GM21447 (cell line): ENCODE results near the gene COL11A2.
"Not testable (repeated sequence)": the region's sequence is repeated elsewhere in the genome, so short reads cannot be mapped to it uniquely, and the experiment has no call there.

ENCODE experiments used
- ATAC-seq: cut with Tn5 transposase; IDR thresholded peaks from one replicate; pipeline ENCODE4 v1.9.1; 2021; ENCODE audit not compliant: unreplicated experiment

Gene COL11A2

DNA sequence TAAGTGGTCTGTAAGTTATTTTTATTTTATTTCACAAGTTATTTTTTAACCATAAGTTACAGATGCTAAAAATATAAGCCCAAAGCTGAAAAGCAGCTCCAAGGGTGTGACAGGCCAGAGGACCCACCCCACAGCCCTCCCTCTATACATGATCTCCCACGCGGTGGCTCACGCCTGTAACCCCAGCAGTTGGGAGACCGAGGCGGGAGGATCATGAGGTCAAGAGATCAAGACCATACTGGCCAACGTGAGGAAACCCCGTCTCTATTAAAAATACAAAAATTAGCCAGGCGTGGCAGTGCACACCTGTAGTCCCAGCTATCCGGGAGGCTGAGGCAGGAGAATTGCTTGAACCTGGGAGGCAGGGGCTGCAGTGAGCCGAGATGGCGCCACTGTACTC lies 32.2 kb downstream of the COL11A2 start:
- ATAC-seq, result no peak

DNA sequence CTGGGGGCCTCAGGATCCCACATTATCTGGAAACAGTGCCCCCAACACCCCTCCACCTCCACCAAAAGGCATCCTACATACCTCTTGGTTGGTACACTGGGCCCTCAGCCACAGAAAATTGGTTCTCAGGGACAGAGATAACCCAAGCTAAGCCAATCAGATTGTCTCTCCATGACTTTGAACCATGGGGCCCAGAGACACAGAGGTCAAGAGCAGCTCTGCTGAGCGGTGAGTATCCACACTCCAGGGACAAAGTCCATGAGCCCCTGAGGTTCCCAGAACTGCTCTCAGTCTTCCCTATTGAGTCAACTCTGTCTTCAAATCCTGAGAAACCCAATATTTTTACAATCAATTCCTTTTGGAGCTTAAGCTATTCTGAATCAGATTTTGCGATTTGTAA lies 35.3 kb downstream of the COL11A2 start:
- no peak for ATAC-seq

DNA sequence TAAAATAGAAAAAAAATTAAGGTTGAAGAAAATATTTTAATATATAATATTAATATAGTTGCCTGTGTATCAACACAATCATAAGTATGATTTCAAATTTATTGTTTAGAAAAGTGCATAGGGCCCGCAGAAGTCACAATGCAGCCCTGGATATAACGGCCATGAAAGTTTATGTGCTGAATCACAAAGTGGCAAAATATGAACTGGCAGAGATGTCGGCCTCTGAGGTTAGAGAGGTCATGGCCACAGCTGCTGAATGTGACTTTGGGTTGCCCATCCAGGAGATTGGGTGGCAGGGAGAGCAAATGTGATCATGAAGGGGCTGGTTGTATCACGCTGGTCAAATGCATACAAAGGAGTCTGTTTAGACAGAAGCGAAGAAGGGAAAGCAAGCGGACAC lies 35.7 kb downstream of the COL11A2 start:
- ATAC-seq, result no peak

DNA sequence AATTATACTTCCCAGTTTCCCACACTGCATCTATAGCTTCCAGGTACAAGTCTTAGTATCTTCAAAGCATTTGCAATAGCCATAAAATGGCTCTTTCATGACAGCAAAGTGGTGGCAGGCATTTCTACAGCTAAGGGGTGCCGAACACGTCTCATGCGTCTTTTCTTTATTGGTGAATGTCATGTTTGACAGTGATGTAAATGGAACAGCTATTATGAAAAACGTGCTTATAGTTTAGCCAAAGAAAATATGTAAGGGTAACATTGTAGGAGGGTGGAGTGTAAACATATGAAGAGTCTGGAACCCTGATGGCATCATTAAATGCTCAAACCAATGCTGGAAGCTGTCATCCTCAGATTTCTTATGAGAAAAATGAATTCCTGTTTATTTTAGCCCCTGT lies 37.9 kb downstream of the COL11A2 start:
- no peak for ATAC-seq

DNA sequence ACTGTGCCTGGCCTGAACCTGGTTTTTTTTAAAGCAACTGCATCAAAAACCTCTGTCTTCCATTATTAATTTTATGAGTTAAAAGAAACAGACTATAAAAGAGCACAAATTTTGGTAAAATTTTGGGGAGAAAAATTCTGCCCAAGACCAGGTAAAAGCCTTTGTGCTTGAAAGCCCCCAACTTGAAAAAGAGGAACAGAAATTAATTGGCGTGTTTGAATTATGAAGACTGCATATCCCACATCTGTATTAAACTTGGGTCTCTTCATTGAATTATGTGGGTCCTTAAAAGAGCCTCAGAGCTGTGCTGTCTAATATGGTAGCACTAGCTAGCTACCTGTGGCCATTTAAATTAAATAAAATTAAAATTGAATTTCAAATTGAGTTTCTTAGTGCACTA lies 41.2 kb downstream of the COL11A2 start:
- ATAC-seq, result no peak

DNA sequence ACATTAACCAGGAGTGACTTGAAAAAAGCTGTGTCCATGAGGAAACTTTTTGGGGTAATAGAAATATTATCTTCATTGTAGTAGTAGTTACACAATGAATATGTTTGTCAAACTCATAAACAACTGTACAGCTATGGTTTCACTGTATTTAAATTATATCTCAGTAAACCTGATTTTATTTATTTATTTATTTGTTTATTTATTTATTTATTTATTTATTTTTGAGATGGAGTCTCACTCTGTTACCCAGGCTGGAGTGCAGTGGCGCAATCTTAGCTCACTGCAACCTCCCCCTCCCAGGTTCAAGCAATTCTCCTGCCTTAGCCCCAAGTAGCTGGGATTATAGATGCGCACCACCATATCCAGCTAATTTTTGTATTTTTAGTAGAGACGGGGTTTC lies 41.7 kb downstream of the COL11A2 start:
- not testable (repeated sequence) for ATAC-seq

DNA sequence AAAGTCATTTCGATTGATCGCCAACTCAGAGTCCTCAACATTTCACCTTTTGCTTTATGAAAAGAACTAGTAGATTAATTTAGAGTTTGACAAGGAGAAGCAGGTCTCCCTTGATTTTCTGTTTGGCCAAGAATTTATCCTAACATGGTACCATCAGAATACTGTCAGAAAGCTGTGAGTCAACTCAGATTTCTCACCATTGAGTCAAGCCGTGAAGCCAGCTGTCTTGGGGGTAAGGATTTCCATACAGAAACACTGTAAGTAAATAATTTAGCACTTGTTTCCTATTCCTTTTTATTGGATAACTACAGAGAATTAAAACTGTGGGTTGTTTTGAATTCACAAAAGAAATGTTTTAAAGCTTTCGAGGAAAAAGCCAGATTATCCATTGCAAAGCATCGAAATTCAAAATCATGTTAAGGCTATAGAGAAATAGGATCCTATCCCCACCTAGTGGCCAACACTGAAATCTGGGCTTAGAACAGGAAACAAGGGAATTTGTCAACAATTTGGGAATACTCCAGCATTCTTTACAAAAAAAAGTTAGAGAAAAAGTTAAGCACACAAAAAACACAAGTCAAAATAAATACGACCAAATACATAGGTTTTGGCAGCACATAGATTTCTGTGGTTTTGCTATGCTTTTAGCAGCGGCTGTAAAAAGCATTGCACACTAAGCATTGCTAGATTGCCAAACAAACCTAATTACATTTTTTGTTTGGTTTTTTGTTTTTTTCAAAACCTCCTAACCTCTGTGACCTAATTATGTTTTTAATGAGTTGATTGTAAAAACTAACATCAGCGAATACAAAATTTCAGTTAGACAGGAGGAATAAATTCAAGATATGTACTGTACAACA lies 44.2 kb downstream of the COL11A2 start:
- ATAC-seq, result no peak

DNA sequence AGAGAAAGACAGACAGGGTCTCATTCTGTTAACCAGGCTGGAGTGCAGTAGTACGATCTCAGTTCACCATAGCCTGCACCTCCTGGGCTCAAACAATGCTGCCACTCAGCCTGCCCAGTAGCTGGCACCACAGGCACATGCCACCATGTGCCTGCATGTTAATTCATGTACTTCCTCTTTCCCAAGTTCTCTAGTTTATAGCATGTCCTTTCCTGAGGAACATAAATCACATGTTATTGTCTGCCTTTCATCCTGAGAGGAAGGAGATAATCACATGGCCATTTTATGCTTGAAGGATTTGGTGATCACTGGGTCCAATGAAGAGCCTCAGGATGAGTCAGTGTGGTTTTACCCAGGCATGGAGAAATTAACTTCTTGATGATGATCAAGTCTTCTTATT lies 47.9 kb downstream of the COL11A2 start:
- no peak for ATAC-seq

DNA sequence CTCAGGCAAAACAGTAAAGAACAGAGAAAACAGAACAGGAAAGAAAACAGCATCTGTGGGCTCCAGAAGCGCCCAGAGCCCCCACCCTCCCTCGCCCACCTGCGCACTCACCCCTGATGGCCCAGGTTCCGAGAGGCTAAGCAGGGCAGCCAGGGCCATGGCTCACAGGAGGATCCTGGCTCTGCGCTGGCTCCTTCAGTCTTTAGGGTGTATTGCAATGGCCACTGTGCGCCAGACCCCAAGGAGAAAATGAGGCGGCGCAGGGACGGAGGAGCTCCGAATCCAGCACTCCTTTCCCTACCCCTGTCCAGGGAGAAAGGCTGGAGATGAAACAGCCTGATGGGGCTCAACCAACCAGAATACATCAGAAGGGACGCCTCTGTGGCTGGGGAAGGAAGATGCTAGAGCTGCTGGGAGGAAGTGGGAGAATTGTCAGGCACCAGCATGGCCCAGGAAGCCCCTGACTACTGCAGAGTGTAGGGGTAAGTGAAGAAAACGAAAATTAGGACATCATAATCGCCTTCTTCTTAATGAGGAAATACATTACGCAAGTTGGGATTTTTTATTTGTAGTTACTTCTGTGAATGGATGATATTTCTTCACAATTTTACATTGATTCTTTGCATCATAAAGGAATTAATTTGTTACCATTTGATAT lies 49.0 kb downstream of the COL11A2 start:
- ATAC-seq, result no peak

DNA sequence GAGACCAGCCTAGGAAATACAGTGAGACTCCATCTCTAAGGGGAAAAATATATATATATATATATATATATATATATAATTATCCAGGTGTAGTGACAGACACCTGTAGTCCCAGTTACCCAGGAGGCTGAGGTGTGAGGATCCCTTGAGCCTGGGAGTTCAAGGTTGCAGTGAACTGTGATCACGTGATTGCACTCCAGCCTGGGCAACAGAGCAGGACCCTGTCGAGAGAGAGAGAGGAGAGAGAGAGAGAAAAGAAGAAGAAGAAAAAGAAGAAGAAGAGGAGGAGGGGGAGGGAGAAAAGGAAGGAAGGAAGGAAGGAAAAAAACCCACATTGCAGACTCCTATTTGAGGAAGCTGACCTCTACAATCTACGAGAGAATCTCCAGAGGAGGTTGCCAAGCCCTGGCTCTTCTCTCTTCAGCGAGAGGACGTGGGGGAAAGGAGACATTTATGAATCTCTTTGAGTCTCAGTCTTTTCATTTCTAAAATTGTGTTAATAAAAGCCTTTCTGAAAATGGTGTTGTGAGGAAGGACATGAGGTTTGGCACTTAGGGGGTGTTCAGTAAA lies 49.7 kb downstream of the COL11A2 start:
- ATAC-seq, result no peak

DNA sequence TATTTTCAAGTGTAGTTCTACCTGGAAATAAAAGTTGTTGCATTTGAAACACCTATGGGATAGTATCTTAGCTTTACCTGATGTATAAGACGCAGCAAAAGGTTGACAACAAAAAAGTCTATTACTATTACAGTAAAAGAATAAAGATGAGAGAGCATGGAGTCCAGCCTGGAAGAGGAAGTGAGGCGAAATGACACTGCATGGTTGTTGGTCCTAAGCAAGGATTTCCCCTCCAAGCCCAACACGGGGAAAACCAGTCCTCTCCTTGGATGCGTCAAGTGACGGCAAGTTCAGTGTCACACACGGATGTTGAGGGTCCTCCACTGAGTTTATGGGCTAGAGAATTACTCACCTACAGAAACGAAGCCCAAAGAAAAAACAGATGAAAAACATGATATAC lies 51.7 kb downstream of the COL11A2 start:
- ATAC-seq, result no peak

DNA sequence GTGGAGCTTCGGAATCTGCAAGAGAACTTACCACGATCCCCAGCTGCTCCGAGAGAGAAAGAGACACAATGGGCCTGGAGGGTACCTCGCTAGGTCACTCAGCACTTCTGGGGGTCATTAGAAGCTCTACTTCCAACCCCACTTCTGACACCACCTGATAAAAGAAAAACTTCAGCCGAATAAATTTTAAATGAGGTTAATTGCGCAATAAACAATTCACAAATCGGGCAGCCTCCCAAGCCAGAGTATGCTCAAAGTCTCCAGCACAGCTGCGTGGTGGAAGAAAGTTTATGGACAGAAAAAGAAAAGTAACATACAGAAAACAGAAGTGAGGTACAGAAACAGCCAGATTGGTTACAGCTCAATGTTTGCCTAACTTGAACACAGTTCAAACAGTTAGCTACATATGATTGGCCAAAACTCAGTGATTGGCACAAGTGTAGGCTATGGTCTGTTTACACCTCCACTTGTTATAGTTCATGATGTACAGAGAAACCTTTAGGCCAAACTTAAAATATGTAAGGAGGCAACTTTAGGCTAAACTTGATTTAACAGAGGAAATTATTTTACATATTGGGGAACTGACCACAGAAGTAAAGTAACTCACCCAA lies 52.6 kb downstream of the COL11A2 start:
- ATAC-seq, result no peak

DNA sequence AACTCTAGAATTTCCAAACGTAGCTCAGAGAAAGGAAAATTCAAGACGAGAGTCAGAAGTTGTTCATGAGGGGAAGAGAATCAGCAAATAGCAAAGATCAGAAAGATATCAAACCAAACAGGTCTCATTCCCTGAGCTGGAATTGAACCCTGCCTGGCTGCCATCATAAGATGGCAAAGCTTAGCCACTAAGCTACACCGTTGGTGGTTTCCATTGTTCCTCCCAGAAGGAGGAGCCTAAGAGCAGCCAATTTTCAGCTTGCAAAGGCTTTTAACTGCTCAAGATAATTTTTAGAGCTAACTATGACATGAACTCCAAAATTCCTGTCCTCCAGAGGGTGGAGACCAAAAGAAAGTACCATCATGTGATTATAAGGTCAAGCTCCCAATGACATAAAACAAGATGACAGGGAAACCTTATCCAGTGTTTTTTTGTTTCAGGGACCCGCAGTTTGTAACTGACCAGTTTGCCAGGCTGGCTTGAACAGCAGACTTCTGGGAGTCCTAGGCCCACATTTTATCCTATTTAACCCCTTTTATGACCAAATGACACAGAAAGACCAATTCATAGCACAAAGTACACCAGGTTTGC lies 55.9 kb downstream of the COL11A2 start:
- no peak for ATAC-seq

DNA sequence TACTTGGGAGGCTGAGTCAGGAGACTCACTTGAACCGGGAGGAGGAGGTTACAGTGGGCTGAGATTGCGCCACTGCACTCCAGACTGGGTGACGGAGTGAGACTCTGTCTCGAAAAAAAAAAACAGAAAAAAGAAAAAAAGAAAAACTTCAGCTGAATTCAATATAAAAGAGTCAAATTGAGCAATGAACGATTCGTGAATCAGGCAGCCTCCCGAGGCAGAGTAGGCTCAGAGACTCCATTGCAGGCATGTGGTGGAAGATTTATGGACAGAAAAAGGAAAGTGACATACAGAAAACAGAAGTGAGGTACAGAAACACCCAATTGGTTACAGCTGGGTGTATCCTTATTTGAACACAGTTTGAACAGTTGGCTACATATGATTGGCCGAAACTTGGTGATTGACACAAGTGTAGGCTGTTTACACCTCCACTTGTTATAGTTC lies 60.2 kb downstream of the COL11A2 start:
- ATAC-seq, result no peak

DNA sequence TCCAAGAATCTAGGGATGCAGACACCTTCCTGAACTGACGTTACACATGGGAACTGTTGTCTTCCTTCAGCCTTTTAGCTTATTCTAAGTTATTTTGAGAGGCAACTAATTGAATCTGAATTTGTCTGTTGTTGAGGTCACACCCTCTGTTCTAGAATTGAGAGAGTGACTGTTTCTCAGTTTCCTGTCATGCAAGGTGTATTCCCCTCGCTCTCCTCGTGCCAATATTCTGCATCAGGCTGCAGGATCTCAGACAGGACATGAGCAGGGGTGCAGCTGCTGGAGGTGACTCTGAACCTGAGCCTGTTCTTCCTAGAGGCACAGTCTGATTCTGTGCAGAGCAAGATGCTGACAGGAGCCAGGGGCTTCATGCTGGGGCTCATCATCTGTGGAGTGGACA lies 63.9 kb downstream of the COL11A2 start:
- ATAC-seq, result no peak

DNA sequence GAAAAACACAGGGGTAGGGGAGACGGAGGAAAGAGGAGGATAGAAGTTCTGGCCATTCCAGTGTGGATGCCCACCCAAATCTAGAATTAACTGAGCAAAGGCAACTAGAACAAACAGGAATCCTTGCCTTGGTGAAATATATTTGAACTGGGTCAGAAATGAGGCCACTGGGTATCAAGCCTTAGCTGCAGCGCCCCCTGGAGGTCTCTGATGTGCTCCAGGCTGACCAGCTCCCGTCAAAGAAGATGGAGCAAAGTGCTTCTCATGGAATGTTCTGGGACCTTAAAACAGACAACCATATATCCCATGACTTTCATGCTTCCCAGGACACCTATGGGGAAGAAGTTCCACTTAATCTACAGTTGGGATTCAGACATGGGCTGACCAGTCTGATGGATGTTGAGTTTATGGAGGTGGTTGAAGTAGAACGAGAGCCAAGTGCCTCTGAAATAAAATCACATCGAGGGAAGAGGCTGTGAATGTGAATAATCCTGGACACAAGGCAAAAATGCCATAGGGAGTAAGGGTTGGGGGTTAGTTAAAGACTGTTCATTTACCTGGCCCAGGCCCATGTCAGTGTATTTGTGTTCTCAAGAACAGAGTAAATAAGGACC lies 66.1 kb downstream of the COL11A2 start:
- no peak for ATAC-seq

DNA sequence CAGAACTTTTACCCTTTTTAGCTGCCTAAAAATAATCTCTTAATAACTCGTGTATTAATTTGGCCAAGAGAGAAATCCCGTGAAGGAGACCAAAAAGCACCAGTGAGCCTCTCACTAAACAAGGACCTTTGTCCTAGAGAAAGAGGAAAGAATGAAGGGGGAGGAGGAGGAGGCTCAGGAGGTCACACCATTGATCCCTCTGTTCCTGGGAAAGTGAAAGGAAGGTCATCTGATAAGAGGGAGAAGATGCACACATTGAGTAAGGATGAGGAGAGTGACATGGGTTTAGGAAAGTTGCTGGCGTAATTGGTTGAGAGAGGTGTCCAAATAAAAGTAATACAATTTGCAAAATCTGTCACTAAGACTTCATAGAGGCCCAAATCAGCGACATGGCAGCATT lies 67.3 kb downstream of the COL11A2 start:
- ATAC-seq, result no peak

DNA sequence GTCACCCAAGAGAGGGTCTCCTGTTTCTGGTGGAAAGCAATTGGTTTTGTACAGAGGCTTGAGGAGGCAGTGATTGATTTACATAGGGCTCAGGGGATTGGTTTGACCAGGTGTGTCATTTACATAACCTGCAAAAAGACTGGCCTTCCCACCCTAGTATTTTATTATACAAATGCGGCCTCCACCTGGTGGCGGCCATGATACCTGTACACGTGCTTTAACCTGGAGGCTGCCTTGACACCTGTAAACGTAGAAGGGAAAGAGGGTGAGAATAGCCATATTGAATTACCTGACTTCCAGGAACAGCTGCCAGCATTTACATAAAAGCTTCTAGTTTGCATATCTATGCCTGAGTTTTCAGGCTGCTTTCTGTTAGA lies 67.8 kb downstream of the COL11A2 start:
- no peak for ATAC-seq

DNA sequence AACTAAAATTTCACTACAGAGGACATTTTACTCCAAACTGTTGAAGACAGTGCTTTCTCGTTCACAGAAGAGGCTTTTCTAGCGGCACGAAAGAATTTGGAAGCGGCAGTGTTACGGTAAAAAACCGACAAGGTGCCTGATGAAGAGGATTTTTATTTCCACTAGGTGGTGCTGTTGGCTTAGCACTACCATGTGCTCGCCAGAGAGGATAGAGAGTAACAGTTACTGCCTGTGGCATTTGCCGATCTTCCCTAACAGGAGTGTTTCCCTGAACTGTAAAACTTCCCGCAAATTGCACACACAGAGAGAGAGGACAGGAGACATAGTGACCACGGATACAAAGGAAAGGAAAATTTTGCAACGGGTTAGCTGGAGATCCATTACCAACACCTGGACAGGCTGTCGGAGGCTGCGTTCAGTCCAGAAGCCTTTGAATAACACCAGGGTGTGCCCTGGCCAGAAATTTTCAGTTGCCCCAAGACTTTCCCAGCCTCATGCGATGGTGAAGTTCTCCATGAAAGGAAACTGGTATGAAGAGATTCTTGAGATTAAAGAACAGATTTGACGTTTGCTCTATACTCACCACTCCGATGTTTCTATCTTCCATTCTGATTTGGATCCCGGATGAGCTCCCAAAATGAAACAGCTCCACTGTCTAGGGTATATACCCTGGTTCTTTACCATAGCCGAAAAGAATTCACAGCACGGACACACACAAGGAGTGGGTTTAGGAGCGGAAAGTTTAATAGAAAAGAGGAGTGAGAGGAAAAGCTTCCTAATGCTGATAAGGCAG lies 68.3 kb downstream of the COL11A2 start:
- no peak for ATAC-seq

DNA sequence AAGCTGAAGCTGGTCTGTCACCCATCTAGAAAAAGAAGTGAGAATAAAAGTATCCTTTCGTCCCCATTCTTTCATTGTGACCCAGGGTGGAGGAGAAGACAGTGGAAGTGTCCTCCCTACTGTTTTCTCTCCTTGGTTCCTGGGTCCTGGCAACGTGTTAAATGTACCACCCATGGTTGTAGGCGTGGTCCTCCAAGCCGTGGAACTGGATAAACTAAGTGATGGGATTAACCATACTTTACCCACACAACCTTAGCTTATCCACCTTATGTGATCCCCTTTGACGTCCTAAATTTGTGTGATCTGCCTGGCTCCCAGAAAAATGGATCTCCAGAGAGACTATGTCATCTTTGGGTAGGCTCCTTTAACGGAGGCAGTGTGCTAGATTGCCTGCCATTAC lies 69.1 kb downstream of the COL11A2 start:
- no peak for ATAC-seq
